SK-N-SH (cell line): ENCODE results near the gene ESRRA.

Experiments used
- EP300 ChIP-seq, 2 experiments: IDR thresholded peaks; 2 replicates each; pipeline versions ENCODE4 v1.4.0 to v1.6.1; 2012; ENCODE audit warnings: borderline replicate concordance in 1 of 2, low read depth in 1 of 2, low read length in 1 of 2
- EZH2phosphoT487 ChIP-seq: fragments of 200-600 bp; sonication (generic); IDR thresholded peaks from 2 replicates; pipeline ENCODE4 v1.6.1; 2017; ENCODE audit warnings: low read depth, mixed run types, mild to moderate bottlenecking, antibody characterized with exemption, moderate library complexity, borderline replicate concordance
- GABPA ChIP-seq: IDR thresholded peaks from 2 replicates; pipeline ENCODE4 v1.4.0; 2012; ENCODE audit warnings: low read depth, mild to moderate bottlenecking
- POLR2AphosphoS5 ChIP-seq: IDR thresholded peaks from 2 replicates; pipeline ENCODE4 v1.6.1; 2012; ENCODE audit warnings: low read depth, low read length
- RCOR1 ChIP-seq: fragments of 150-350 bp; IDR thresholded peaks from 2 replicates; pipeline ENCODE4 v1.6.1; 2017; ENCODE audit warnings: antibody characterized with exemption, low read length
- YY1 ChIP-seq: IDR thresholded peaks from 2 replicates; pipeline ENCODE4 v1.4.0; 2012; ENCODE audit warnings: low read depth, mild to moderate bottlenecking
- TF ChIP-seq, protein P1 (sequence below): fragments of 200-600 bp; sonication (generic); IDR thresholded peaks from 2 replicates; pipeline ENCODE4 v1.6.1; 2017; ENCODE audit warnings: antibody characterized with exemption, mild to moderate bottlenecking, moderate library complexity
- TF ChIP-seq, protein P2 (sequence below): IDR thresholded peaks from 2 replicates; pipeline ENCODE4 v1.6.1; 2012; ENCODE audit warnings: mild to moderate bottlenecking, low read depth, low read length, moderate library complexity

DNA sequence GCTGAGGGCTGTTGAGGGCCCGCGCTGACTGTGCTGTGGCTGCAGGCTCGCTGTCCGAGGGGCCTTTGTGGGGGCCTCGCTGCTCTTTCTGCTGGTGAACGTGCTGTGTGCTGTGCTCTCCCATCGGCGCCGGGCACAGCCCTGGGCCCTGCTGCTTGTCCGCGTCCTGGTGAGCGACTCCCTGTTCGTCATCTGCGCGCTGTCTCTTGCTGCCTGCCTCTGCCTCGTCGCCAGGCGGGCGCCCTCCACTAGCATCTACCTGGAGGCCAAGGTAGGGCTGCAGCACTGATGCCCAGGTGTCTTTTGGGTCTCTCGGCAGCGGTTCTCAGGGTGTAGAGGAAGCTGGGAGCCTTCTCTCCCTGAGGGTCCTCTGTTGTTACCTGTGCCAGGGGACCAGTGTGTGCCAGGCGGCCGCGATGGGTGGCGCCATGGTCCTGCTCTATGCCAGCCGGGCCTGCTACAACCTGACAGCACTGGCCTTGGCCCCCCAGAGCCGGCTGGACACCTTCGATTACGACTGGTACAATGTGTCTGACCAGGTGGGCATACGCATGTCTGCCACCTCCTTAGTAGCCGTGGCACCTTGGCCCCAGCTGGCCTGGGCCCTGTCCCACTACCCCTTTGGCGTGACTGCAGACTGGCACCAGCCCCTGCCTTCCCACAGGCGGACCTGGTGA, 17.5 kb upstream of the ESRRA start:
- TF ChIP-seq POLR2AphosphoS5: no peak
- TF ChIP-seq, protein P1, sequence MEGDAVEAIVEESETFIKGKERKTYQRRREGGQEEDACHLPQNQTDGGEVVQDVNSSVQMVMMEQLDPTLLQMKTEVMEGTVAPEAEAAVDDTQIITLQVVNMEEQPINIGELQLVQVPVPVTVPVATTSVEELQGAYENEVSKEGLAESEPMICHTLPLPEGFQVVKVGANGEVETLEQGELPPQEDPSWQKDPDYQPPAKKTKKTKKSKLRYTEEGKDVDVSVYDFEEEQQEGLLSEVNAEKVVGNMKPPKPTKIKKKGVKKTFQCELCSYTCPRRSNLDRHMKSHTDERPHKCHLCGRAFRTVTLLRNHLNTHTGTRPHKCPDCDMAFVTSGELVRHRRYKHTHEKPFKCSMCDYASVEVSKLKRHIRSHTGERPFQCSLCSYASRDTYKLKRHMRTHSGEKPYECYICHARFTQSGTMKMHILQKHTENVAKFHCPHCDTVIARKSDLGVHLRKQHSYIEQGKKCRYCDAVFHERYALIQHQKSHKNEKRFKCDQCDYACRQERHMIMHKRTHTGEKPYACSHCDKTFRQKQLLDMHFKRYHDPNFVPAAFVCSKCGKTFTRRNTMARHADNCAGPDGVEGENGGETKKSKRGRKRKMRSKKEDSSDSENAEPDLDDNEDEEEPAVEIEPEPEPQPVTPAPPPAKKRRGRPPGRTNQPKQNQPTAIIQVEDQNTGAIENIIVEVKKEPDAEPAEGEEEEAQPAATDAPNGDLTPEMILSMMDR: no peak
- no peak for TF ChIP-seq EZH2phosphoT487
- TF ChIP-seq YY1: no peak
- TF ChIP-seq EP300 (IDR thresholded peaks at IDR 0.05; ENCODE audit: borderline replicate concordance in 1 of 2, low read depth in 1 of 2, low read length in 1 of 2): no peak
- TF ChIP-seq GABPA: no peak
- TF ChIP-seq, protein P2, sequence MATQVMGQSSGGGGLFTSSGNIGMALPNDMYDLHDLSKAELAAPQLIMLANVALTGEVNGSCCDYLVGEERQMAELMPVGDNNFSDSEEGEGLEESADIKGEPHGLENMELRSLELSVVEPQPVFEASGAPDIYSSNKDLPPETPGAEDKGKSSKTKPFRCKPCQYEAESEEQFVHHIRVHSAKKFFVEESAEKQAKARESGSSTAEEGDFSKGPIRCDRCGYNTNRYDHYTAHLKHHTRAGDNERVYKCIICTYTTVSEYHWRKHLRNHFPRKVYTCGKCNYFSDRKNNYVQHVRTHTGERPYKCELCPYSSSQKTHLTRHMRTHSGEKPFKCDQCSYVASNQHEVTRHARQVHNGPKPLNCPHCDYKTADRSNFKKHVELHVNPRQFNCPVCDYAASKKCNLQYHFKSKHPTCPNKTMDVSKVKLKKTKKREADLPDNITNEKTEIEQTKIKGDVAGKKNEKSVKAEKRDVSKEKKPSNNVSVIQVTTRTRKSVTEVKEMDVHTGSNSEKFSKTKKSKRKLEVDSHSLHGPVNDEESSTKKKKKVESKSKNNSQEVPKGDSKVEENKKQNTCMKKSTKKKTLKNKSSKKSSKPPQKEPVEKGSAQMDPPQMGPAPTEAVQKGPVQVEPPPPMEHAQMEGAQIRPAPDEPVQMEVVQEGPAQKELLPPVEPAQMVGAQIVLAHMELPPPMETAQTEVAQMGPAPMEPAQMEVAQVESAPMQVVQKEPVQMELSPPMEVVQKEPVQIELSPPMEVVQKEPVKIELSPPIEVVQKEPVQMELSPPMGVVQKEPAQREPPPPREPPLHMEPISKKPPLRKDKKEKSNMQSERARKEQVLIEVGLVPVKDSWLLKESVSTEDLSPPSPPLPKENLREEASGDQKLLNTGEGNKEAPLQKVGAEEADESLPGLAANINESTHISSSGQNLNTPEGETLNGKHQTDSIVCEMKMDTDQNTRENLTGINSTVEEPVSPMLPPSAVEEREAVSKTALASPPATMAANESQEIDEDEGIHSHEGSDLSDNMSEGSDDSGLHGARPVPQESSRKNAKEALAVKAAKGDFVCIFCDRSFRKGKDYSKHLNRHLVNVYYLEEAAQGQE: no peak
- no peak for TF ChIP-seq RCOR1
